Sigmoid colon (tissue), 7 donors: ENCODE results near the gene FHIP1A. TPM values are rescaled to one million over a fixed set of nuclear protein-coding genes. Genes with fewer than 3 reads are reported as not detected.

Experiments used
- DNase-seq: peaks from one replicate; pipeline ENCODE4 v3.0.0-alpha.2; 2019
- H3K27ac ChIP-seq, 4 donors: fragments of 200-600 bp; sonication (generic); one replicate each; pipeline ENCODE4 v1.5.1; 2016 to 2019; ENCODE audit warnings: mild to moderate bottlenecking in 1 of 4
- H3K27me3 ChIP-seq, 3 donors: fragments of 200-600 bp; sonication (generic); one replicate each; pipeline ENCODE4 v1.5.1; 2019; ENCODE audit warnings: mild to moderate bottlenecking in 1 of 3
- H3K36me3 ChIP-seq, 4 donors: fragments of 200-600 bp; sonication (generic); one replicate each; pipeline ENCODE4 v1.5.1; 2016 to 2019
- H3K4me1 ChIP-seq, 4 donors: fragments of 200-600 bp; sonication (generic); one replicate each; pipeline ENCODE4 v1.5.1; 2017 to 2019
- H3K4me3 ChIP-seq, 4 donors: fragments of 200-600 bp; sonication (generic); one replicate each; pipeline ENCODE4 v1.5.1; 2017 to 2019; ENCODE audit warnings: mild to moderate bottlenecking in 2 of 4, moderate library complexity in 1 of 4
- H3K9me3 ChIP-seq, 4 donors: fragments of 200-600 bp in 3 of 4; sonication (generic) in 3 of 4; one replicate each; pipeline versions ENCODE4 v1.5.1 to v1.6.1; 2013 to 2019
- CTCF ChIP-seq, 4 experiments: fragments of 450-650 bp in 3 of 4; fragments of 200-600 bp in 1 of 4; IDR thresholded peaks; one replicate each; pipeline ENCODE4 v1.5.1; 2016 to 2019; ENCODE audit warnings: antibody characterized with exemption in 4 of 4, mild to moderate bottlenecking in 3 of 4, moderate library complexity in 2 of 4
- EP300 ChIP-seq, 4 donors: sonication (generic); formaldehyde crosslinking; IDR thresholded peaks; one replicate each; pipeline ENCODE4 v1.6.1; 2017; ENCODE audit warnings: antibody characterized with exemption in 4 of 4
- POLR2A ChIP-seq, 2 donors: fragments of 450-650 bp; IDR thresholded peaks; one replicate each; pipeline ENCODE4 v1.6.1; 2016; ENCODE audit warnings: antibody characterized with exemption in 2 of 2, mild to moderate bottlenecking in 2 of 2, moderate library complexity in 2 of 2
- POLR2AphosphoS5 ChIP-seq, 4 donors: sonication (generic); formaldehyde crosslinking; IDR thresholded peaks; one replicate each; pipeline ENCODE4 v1.6.1; 2017; ENCODE audit warnings: antibody characterized with exemption in 4 of 4
- WGBS, 2 donors: extraction: QIAGEN DNeasy Blood & Tissue Kit; methylation state at CpG; one replicate each; pipeline ENCODE4 v1.1.7; 2013; 5-methylcytosine and 5-hydroxymethylcytosine counted together
- intact Hi-C: fragments of 100-400 bp; cut with DNase I; formaldehyde crosslinking; loops from one replicate; pipeline ENCODE4 v1.15.1; 2023
- polyA plus RNA-seq, 3 donors: library from polyadenylated mRNA; stranded (reverse); fragments of 200-250 nt; gene quantifications; one replicate each; pipeline ENCODE4 v1.2.3, GENCODE V29; 2013
- total RNA-seq, 4 donors: library from RNA; depleted of rRNA; stranded (reverse); fragments of >200 nt; gene quantifications; one replicate each; pipeline ENCODE4 v1.1.0, GENCODE V29; 2016
- donor health status: healthy with polysubstance abuse.
- donor health status: Bipolar disorder and iron deficiency.
- donor health status: healthy.

Gene FHIP1A
- total and polyA plus RNA-seq, 7 donors, result 1.4 to 6.0 (median 2.0) TPM

DNA sequence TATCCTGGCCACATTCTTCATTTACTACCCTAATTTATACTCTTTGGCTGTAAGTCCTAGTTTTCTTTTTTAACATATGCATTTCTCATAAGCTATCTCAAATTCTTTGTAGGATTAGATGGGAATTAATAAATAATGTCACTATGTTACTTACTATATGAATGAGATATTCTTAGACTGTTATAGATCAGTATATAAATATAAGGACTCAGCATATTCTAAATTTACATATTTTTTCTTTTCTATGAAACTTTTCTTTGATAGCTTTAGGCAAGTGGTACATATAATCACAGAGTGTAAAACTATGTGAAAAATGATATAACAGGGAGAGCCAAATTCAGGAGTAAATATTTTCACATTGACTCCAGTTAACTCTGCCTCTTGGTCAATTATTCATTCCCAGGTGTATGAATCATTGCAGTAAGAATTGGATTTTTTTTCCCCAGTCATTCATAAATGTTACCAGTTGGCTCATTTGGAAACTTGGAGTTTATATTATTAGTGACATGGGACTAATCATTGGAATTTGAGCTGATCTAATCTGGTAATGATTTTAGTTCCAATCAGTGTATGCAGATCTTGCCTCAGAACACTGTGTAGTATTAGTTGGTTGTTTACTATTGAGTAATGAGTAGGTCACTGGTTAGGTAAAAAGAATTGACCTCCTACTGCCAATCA is 25.3 kb downstream of the FHIP1A start:
- no peak for DNase-seq
- Histone ChIP-seq H3K27ac (no peak overlapping the region), H3K9me3 (no peaks in the 10 kb centered on the region), H3K4me1 (peaks cover 0 to 11% (median 4%) of the 10 kb centered on the region in 4 donors), H3K27me3 (no peaks in the 10 kb centered on the region), H3K4me3 (no peak overlapping the region), H3K36me3 (no peaks in the 10 kb centered on the region)
- intact Hi-C loops, result no loop called here
- TF ChIP-seq CTCF (IDR thresholded peaks at IDR 0.05) (no peak), POLR2AphosphoS5 (IDR thresholded peaks at IDR 0.05) (no peak), POLR2A (IDR thresholded peaks at IDR 0.05) (no peak), EP300 (IDR thresholded peaks at IDR 0.05) (no peak)

GRCh38 chr4:151436093-151436518 is 27.1 kb downstream of the FHIP1A start:
- TF ChIP-seq CTCF (IDR thresholded peaks at IDR 0.05) (no peak), POLR2AphosphoS5 (IDR thresholded peaks at IDR 0.05) (no peak), EP300 (IDR thresholded peaks at IDR 0.05) (no peak), POLR2A (IDR thresholded peaks at IDR 0.05) (no peak)
- H3K27ac ChIP-seq, result no peak overlapping the region
- no peaks in the 10 kb centered on the region for H3K27me3 ChIP-seq
- WGBS, 2 donors, result 68 to 76% methylated on average over 4 of the region's 4 CpGs
- no peaks in the 10 kb centered on the region for H3K9me3 ChIP-seq
- no peaks in the 10 kb centered on the region for H3K36me3 ChIP-seq
- no peak for DNase-seq
- intact Hi-C loops, result no loop called here
- H3K4me3 ChIP-seq, result no peak overlapping the region
- peaks cover 0 to 3% (median 0%) of the 10 kb centered on the region in 4 donors for H3K4me1 ChIP-seq

DNA sequence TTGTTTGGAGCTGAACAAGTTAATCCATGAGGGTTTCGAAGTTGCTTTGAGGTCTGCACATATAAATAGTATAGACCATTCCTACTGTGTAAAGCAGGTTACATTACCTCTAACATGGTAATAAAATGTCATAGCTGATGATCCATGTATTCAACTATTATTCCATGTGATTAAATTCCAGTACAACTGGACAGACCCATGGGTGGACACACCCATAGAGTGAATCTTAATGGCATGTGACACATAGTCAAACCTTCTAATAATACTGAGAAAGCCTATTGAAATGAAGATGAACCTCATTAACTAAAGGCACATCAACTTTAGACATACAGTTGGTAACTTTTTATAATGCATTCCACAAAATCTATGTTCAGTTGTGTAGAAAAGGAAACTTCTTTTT is 28.5 kb downstream of the FHIP1A start:
- no peak overlapping the region for H3K4me3 ChIP-seq
- H3K4me1 ChIP-seq, result peaks cover 0 to 3% (median 0%) of the 10 kb centered on the region in 4 donors
- DNase-seq, result no peak
- no peaks in the 10 kb centered on the region for H3K27me3 ChIP-seq
- no peak overlapping the region for H3K27ac ChIP-seq
- H3K36me3 ChIP-seq, result no peaks in the 10 kb centered on the region
- intact Hi-C loops, result no loop called here
- 89 to 91% methylated on average over 1 of the region's 1 CpG for WGBS, 2 donors
- H3K9me3 ChIP-seq, result no peaks in the 10 kb centered on the region
- no peak for TF ChIP-seq CTCF (IDR thresholded peaks at IDR 0.05)
- no peak for TF ChIP-seq POLR2AphosphoS5 (IDR thresholded peaks at IDR 0.05)
- no peak for TF ChIP-seq EP300 (IDR thresholded peaks at IDR 0.05)
- no peak for TF ChIP-seq POLR2A (IDR thresholded peaks at IDR 0.05)

DNA sequence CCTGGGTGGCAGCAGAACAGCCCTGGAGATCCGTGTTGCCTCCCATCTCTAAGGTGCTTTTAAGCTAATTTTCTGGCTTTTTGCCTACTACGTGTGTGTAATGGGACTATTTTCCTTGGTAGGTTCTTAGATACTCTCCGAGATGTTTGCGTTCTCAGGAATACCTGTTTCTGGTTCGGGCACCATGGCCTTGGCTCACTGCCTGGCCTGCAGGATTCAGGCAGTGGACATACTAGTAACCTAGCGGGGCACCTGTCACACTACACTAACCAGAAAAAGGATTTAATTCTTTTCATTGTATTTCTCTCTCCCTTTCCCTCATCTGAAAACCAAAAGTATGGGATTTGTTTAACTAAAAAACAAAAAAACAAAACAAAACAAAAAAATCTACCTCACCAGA is 29.2 kb downstream of the FHIP1A start:
- no peaks in the 10 kb centered on the region for H3K9me3 ChIP-seq
- H3K4me3 ChIP-seq, result no peak overlapping the region
- 91 to 93% methylated on average over 6 of the region's 6 CpGs for WGBS, 2 donors
- no peaks in the 10 kb centered on the region for H3K36me3 ChIP-seq
- H3K4me1 ChIP-seq, result peaks cover 0 to 3% (median 0%) of the 10 kb centered on the region in 4 donors
- no peak overlapping the region for H3K27ac ChIP-seq
- intact Hi-C loops, result no loop called here
- no peaks in the 10 kb centered on the region for H3K27me3 ChIP-seq
- no peak for DNase-seq
- TF ChIP-seq EP300 (IDR thresholded peaks at IDR 0.05), result no peak
- TF ChIP-seq POLR2A (IDR thresholded peaks at IDR 0.05), result no peak
- no peak for TF ChIP-seq CTCF (IDR thresholded peaks at IDR 0.05)
- TF ChIP-seq POLR2AphosphoS5 (IDR thresholded peaks at IDR 0.05), result no peak

GRCh38 chr4:151439320-151439719 is 30.3 kb downstream of the FHIP1A start:
- DNase-seq, result no peak
- Histone ChIP-seq H3K36me3 (no peaks in the 10 kb centered on the region), H3K27me3 (no peaks in the 10 kb centered on the region), H3K4me3 (no peak overlapping the region), H3K4me1 (peaks cover 0 to 3% (median 0%) of the 10 kb centered on the region in 4 donors), H3K27ac (no peak overlapping the region), H3K9me3 (no peaks in the 10 kb centered on the region)
- intact Hi-C loops, result no loop called here
- TF ChIP-seq CTCF (IDR thresholded peaks at IDR 0.05) (no peak), POLR2A (IDR thresholded peaks at IDR 0.05) (no peak), POLR2AphosphoS5 (IDR thresholded peaks at IDR 0.05) (no peak), EP300 (IDR thresholded peaks at IDR 0.05) (no peak)
